HCT116 (cell line): ENCODE measurements around the gene GRK1. TPM values are rescaled to one million over a fixed set of nuclear protein-coding genes. Genes with fewer than 3 reads are reported as not detected.

ENCODE experiments used
- ATAC-seq: fragments of 200-7000 bp; cut with Tn5 transposase; 2 replicates; pipeline ENCODE4 v1.9.1; 2020; ENCODE audit warnings: mild to moderate bottlenecking, moderate library complexity
- BruUV-seq: library from RNA; stranded (reverse); fragments of 400-500 nt; replicated peaks from 2 replicates; lab custom pipeline; 2021; lab: Mats Ljungman, UMichigan
- CTCF ChIA-PET: fragments of 300-600 bp; sonication (Branson Sonifier 250); formaldehyde crosslinking; loops from one replicate; lab custom pipeline; 2021; ENCODE audit warnings: antibody characterized with exemption; lab: Charles Lee
- POLR2A ChIA-PET: fragments of 300-600, 350-600 bp; sonication (Branson Sonifier 250); formaldehyde crosslinking; loops from one replicate; lab custom pipeline; 2021; ENCODE audit warnings: antibody characterized with exemption; lab: Charles Lee
- RAD21 ChIA-PET, 2 experiments: fragments of 300-600 bp; sonication (Branson Sonifier 250); formaldehyde crosslinking; loops; one replicate each; lab custom pipeline; 2023; ENCODE audit warnings: low total read pairs in 2 of 2; ENCODE audit not compliant: uncharacterized antibody in 2 of 2, unreplicated experiment in 2 of 2, low non-redundant PET in 1 of 2; lab: Charles Lee
- DNase-seq: peaks from one replicate; pipeline ENCODE4 v3.0.0-alpha.2; 2010; ENCODE audit warnings: low read depth, low spot score
- H2AFZ ChIP-seq: fragments of 200-600 bp; shearing (Covaris generic), sonication (generic); 2 replicates; pipeline ENCODE4 v1.6.1; 2017; ENCODE audit warnings: low read depth, mixed run types, mixed read lengths, antibody characterized with exemption, low read length; ENCODE audit not compliant: poor library complexity, severe bottlenecking
- H3K27ac ChIP-seq: 2 replicates; pipeline ENCODE4 v1.5.1; 2012; ENCODE audit warnings: low read depth, low read length
- H3K27me3 ChIP-seq: fragments of 200-600 bp; sonication (generic); 2 replicates; pipeline ENCODE4 v1.6.1; 2016; ENCODE audit warnings: mixed run types, low read length, mixed read lengths; ENCODE audit not compliant: insufficient read depth
- H3K36me3 ChIP-seq, 2 experiments: fragments of 200-500 bp in 1 of 2; fragments of 200-600 bp in 1 of 2; sonication (Bioruptor generic) in 1 of 2; sonication (generic) in 1 of 2; 2 replicates each; pipeline versions ENCODE4 v1.5.1 to v1.6.1; 2014 to 2016; ENCODE audit warnings: low read length in 2 of 2, inconsistent platforms in 1 of 2, mixed read lengths in 1 of 2, mixed run types in 1 of 2; ENCODE audit not compliant: insufficient read depth in 2 of 2, control insufficient read depth in 1 of 2
- H3K4me1 ChIP-seq, 2 experiments: fragments of 200-600 bp in 1 of 2; sonication (generic) in 1 of 2; 2 replicates each; pipeline versions ENCODE4 v1.5.1 to v1.6.1; 2012 to 2017; ENCODE audit warnings: low read length in 2 of 2, inconsistent platforms in 1 of 2, mild to moderate bottlenecking in 1 of 2, mixed read lengths in 1 of 2, mixed run types in 1 of 2, moderate library complexity in 1 of 2; ENCODE audit not compliant: insufficient read depth in 2 of 2, control insufficient read depth in 1 of 2
- H3K4me2 ChIP-seq: fragments of 200-600 bp; sonication (generic); 2 replicates; pipeline ENCODE4 v1.6.1; 2017; ENCODE audit warnings: mixed run types, low read length, mixed read lengths
- H3K4me3 ChIP-seq, 2 experiments: fragments of 200-600 bp in 1 of 2; sonication (generic) in 1 of 2; replicated peaks in 1 of 2; 2 replicates each; pipeline ENCODE4 v1.5.1; 2011 to 2016; ENCODE audit warnings: low read length in 2 of 2, control low read depth in 1 of 2, low read depth in 1 of 2, mild to moderate bottlenecking in 1 of 2, mixed read lengths in 1 of 2, mixed run types in 1 of 2
- H3K79me2 ChIP-seq: fragments of 200-600 bp; sonication (generic); 2 replicates; pipeline ENCODE4 v1.6.1; 2017; ENCODE audit warnings: mild to moderate bottlenecking, mixed run types, low read length, moderate library complexity, mixed read lengths; ENCODE audit not compliant: insufficient read depth
- H3K9ac ChIP-seq: fragments of 200-600 bp; sonication (generic); 2 replicates; pipeline ENCODE4 v1.6.1; 2016; ENCODE audit warnings: low read length, mixed read lengths
- H3K9me2 ChIP-seq: fragments of 200-600 bp; sonication (generic), shearing (Covaris generic); 2 replicates; pipeline ENCODE4 v1.6.1; 2017; ENCODE audit warnings: mixed run types, mild to moderate bottlenecking, moderate library complexity; ENCODE audit not compliant: insufficient read depth
- H3K9me3 ChIP-seq, 2 experiments: fragments of 200-500 bp in 1 of 2; fragments of 200-600 bp in 1 of 2; sonication (Bioruptor generic) in 1 of 2; sonication (generic) in 1 of 2; 2 replicates each; pipeline ENCODE4 v1.6.1; 2014 to 2017; ENCODE audit warnings: low read length in 2 of 2, mixed read lengths in 2 of 2, inconsistent platforms in 1 of 2, low read depth in 1 of 2, mild to moderate bottlenecking in 1 of 2, mixed run types in 1 of 2, moderate library complexity in 1 of 2; ENCODE audit not compliant: control insufficient read depth in 1 of 2, insufficient read depth in 1 of 2
- H4K20me1 ChIP-seq: fragments of 200-600 bp; sonication (generic), shearing (Covaris generic); 2 replicates; pipeline ENCODE4 v1.6.1; 2017; ENCODE audit warnings: mixed run types, mild to moderate bottlenecking, moderate library complexity; ENCODE audit not compliant: insufficient read depth
- EGR1 ChIP-seq: IDR thresholded peaks from 2 replicates; pipeline ENCODE4 v1.6.1; 2012; ENCODE audit warnings: low read depth
- JUND ChIP-seq: IDR thresholded peaks from 2 replicates; pipeline ENCODE4 v1.6.1; 2012
- RAD21 ChIP-seq: IDR thresholded peaks from 2 replicates; pipeline ENCODE4 v1.6.1; 2012; ENCODE audit warnings: low read depth, mild to moderate bottlenecking
- intact Hi-C: fragments of 100-400 bp; cut with micrococcal nuclease; formaldehyde crosslinking; loops from 2 replicates; pipeline ENCODE4 v1.10.0; 2022
- total RNA-seq: library from RNA; stranded (reverse); gene quantifications from one replicate; pipeline ENCODE4 v1.2.1, GENCODE V29; 2021; ENCODE audit not compliant: unreplicated experiment
- TF ChIP-seq, protein P1 (sequence below): IDR thresholded peaks from 2 replicates; pipeline ENCODE4 v1.6.1; 2012
- TF ChIP-seq, protein P2 (sequence below): IDR thresholded peaks from 2 replicates; pipeline ENCODE4 v1.6.1; 2012; ENCODE audit warnings: low read depth

GRK1 gene
- total RNA-seq, 1 experiment from 2014 or later, result not detected

DNA sequence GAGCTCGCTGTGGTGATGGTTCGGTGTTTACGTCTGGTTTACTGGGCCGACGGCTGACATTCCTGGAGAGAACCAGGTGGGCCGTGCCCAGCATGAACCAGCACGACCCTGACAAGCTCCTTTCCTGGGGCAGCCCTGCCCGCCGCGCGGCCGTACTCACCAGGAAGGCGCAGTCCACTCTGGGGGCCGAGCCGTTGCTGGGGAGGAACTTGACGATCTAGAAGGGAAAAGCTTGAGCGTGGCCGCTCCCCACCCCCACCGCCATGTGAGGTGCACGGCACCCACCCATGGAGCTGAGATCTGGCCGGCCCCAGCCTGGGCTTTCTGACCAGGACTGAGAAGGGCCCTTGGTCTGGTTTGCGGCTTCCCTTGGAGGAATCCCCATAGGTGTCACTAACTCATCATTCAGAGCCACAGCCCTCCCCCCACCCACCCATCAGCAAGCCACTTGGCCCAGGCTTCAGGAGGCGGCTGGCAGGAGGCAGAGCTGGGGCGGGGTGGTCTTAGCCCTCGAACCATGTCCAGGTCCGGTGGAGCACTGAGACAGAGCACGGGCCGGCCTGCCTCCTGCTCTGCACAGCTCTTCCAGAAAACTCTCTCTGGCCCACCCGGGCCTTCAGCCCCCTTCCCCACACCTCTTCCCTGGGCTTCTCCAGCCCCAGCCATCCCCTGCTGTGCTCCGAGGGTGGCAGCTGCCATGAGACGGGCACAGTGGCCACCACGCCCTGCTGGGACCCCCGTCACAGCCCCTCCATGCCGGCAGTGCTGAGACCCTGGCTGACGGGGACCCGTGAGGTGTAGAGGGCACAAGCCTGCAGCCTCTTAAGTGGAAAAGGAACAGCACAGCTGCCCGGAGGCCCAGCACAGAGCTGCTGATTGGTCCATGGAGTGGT is 15.3 kb upstream of the GRK1 start:
- no peak overlapping the region for H2AFZ ChIP-seq
- no peaks in the 10 kb centered on the region for H3K79me2 ChIP-seq
- DNase-seq (no peak), ATAC-seq (no peak)
- no peaks in the 10 kb centered on the region for H3K36me3 ChIP-seq
- H3K4me1 ChIP-seq, result peaks cover 9 to 10% of the 10 kb centered on the region in 2 experiments; a peak in 3 of 4 replicates
- H3K27me3 ChIP-seq, result no peaks in the 10 kb centered on the region
- H3K9ac ChIP-seq, result no peak overlapping the region
- ChIA-PET RAD21 (no interaction called here), POLR2A (no interaction called here), CTCF (no interaction called here)
- intact Hi-C loops, result no loop called here
- no peaks in the 10 kb centered on the region for H4K20me1 ChIP-seq
- TF ChIP-seq JUND (no peak), EGR1 (no peak), RAD21 (no peak)
- TF ChIP-seq, protein P1, sequence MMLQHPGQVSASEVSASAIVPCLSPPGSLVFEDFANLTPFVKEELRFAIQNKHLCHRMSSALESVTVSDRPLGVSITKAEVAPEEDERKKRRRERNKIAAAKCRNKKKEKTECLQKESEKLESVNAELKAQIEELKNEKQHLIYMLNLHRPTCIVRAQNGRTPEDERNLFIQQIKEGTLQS, result no peak
- TF ChIP-seq, protein P2, sequence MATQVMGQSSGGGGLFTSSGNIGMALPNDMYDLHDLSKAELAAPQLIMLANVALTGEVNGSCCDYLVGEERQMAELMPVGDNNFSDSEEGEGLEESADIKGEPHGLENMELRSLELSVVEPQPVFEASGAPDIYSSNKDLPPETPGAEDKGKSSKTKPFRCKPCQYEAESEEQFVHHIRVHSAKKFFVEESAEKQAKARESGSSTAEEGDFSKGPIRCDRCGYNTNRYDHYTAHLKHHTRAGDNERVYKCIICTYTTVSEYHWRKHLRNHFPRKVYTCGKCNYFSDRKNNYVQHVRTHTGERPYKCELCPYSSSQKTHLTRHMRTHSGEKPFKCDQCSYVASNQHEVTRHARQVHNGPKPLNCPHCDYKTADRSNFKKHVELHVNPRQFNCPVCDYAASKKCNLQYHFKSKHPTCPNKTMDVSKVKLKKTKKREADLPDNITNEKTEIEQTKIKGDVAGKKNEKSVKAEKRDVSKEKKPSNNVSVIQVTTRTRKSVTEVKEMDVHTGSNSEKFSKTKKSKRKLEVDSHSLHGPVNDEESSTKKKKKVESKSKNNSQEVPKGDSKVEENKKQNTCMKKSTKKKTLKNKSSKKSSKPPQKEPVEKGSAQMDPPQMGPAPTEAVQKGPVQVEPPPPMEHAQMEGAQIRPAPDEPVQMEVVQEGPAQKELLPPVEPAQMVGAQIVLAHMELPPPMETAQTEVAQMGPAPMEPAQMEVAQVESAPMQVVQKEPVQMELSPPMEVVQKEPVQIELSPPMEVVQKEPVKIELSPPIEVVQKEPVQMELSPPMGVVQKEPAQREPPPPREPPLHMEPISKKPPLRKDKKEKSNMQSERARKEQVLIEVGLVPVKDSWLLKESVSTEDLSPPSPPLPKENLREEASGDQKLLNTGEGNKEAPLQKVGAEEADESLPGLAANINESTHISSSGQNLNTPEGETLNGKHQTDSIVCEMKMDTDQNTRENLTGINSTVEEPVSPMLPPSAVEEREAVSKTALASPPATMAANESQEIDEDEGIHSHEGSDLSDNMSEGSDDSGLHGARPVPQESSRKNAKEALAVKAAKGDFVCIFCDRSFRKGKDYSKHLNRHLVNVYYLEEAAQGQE, result no peak
- no TSS peak for BruUV-seq
- H3K9me3 ChIP-seq, result no peaks in the 10 kb centered on the region
- H3K9me2 ChIP-seq, result no peaks in the 10 kb centered on the region
- no peak overlapping the region for H3K4me3 ChIP-seq
- no peak overlapping the region for H3K4me2 ChIP-seq
- H3K27ac ChIP-seq, result no peak overlapping the region
